OCI-LY3 (cell line): ENCODE measurements around the gene RHBDD1.

Experiments used
- CTCF ChIP-seq: fragments of 200-600, 300-600 bp; sonication (generic); IDR thresholded peaks from 2 replicates; pipeline ENCODE4 v1.5.1; 2014; ENCODE audit warnings: antibody characterized with exemption, low read length, low read depth
- EZH2phosphoT487 ChIP-seq: fragments of 200-600 bp; shearing (Covaris generic); IDR thresholded peaks from 2 replicates; pipeline ENCODE4 v1.6.1; 2018; ENCODE audit warnings: antibody characterized with exemption, mixed run types, low read depth

- no peak for TF ChIP-seq CTCF
- TF ChIP-seq EZH2phosphoT487, result no peak
These were observed 193.7 kb downstream of the RHBDD1 start for GRCh38 chr2:227029426-227030105.
